Esophagus muscularis mucosa (tissue), 4 donors: ENCODE results near the gene OPTC. TPM values are rescaled to one million over a fixed set of nuclear protein-coding genes. Genes with fewer than 3 reads are reported as not detected.
"Not testable (repeated sequence)": the region's sequence is repeated elsewhere in the genome, so short reads cannot be mapped to it uniquely, and the experiment has no call there.

Experiments
- DNase-seq: peaks from one replicate; pipeline ENCODE4 v3.0.0-alpha.2; 2017; ENCODE audit errors: extremely low spot score
- H3K27ac ChIP-seq, 4 donors: fragments of 200-600 bp; sonication (generic); replicated peaks in 1 of 4; 1 replicate in 3 of 4; 2 replicates in 1 of 4; pipeline ENCODE4 v1.5.1; 2016 to 2019; ENCODE audit warnings: mild to moderate bottlenecking in 1 of 4
- H3K27me3 ChIP-seq, 4 donors: fragments of 200-600 bp; sonication (generic); one replicate each; pipeline versions ENCODE4 v1.5.1 to v1.6.0; 2016 to 2019
- H3K36me3 ChIP-seq, 4 donors: fragments of 200-600 bp; sonication (generic); one replicate each; pipeline ENCODE4 v1.5.1; 2016 to 2019
- H3K4me1 ChIP-seq, 4 donors: fragments of 200-600 bp; sonication (generic); one replicate each; pipeline ENCODE4 v1.5.1; 2016 to 2019
- H3K4me3 ChIP-seq, 4 donors: fragments of 200-600 bp; sonication (generic); 1 replicate in 2 of 4; 2 replicates in 2 of 4; pipeline ENCODE4 v1.5.1; 2016 to 2019; ENCODE audit warnings: mild to moderate bottlenecking in 4 of 4, moderate library complexity in 1 of 4
- H3K9me3 ChIP-seq, 4 donors: fragments of 200-600 bp; sonication (generic); 1 replicate in 3 of 4; 2 replicates in 1 of 4; pipeline ENCODE4 v1.5.1; 2016 to 2019
- CTCF ChIP-seq, 3 experiments: fragments of 200-600 bp in 2 of 3; fragments of 450-650 bp in 1 of 3; sonication (generic) in 2 of 3; IDR thresholded peaks; one replicate each; pipeline ENCODE4 v1.5.1; 2017 to 2019; ENCODE audit warnings: antibody characterized with exemption in 3 of 3, mild to moderate bottlenecking in 2 of 3, moderate library complexity in 1 of 3
- EP300 ChIP-seq: sonication (generic); formaldehyde crosslinking; IDR thresholded peaks from one replicate; pipeline ENCODE4 v1.6.1; 2017; ENCODE audit warnings: antibody characterized with exemption
- POLR2A ChIP-seq: fragments of 450-650 bp; IDR thresholded peaks from one replicate; pipeline ENCODE4 v1.6.1; 2017; ENCODE audit warnings: antibody characterized with exemption, moderate library complexity, mild to moderate bottlenecking, low read depth
- POLR2AphosphoS5 ChIP-seq, 2 donors: sonication (generic); formaldehyde crosslinking; IDR thresholded peaks; one replicate each; pipeline ENCODE4 v1.6.1; 2017; ENCODE audit warnings: antibody characterized with exemption in 2 of 2
- WGBS: methylation state at CpG from one replicate; pipeline ENCODE4 v1.1.5; 2018; 5-methylcytosine and 5-hydroxymethylcytosine counted together
- intact Hi-C: fragments of 100-400 bp; cut with DNase I; formaldehyde crosslinking; loops from one replicate; pipeline ENCODE4 v1.15.1; 2023
- total RNA-seq, 4 donors: library from RNA; depleted of rRNA; stranded (reverse); fragments of >200 nt; gene quantifications; one replicate each; pipeline versions ENCODE4 v1.1.0 to v1.2.1, GENCODE V29; 2016

Gene OPTC
- total RNA-seq, 4 donors from 2014 or later = not detected

GRCh38 chr1:203512848-203513584 is 19.1 kb downstream of the OPTC start:
- Histone ChIP-seq H3K27ac (peak overlapping the region; percentile 78 to 86 (median 84)), H3K4me3 (peak overlapping the region in 1 of 4 donors; percentile 6), H3K36me3 (no peaks in the 10 kb centered on the region), H3K4me1 (peaks cover 46 to 84% (median 57%) of the 10 kb centered on the region in 4 donors), H3K27me3 (no peaks in the 10 kb centered on the region), H3K9me3 (no peaks in the 10 kb centered on the region)
- 25% methylated on average over 10 of the region's 10 CpGs for WGBS
- TF ChIP-seq EP300 (no peak), POLR2AphosphoS5 (IDR thresholded peaks at IDR 0.05) (peak; percentile 87 to 88), POLR2A (no peak)
- intact Hi-C loops = no loop called here
- DNase-seq = no peak

DNA sequence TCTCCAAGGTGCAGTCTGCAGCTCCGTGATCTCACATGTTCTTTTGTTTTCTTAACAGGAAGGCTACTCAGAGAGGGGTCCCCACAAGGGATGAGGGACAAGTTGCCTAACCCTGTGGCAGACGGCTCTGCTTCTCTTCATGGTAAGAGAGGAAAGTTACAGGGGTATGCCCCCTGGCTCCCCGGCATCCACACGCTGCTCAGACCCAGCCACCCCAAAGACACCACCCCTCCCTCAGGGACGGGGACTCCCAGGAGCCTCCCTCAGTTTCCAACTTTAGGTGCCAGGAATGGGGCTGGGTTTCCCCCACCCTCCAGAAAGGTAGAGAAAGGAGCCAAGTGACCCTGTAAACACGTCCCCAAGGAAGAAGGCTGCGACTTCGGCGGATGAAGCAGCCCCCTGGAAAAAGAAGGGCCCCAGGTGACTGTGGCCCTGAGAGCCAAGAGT is 19.7 kb downstream of the OPTC start:
- Histone ChIP-seq H3K4me1 (peaks cover 40 to 81% (median 51%) of the 10 kb centered on the region in 4 donors), H3K36me3 (no peaks in the 10 kb centered on the region), H3K27ac (peak overlapping the region; percentile 78 to 86 (median 84)), H3K27me3 (no peaks in the 10 kb centered on the region), H3K9me3 (no peaks in the 10 kb centered on the region), H3K4me3 (peak overlapping the region in 3 of 4 donors; percentile 3 to 9 (median 6))
- TF ChIP-seq EP300 (no peak), CTCF (IDR thresholded peaks at IDR 0.05) (no peak), POLR2AphosphoS5 (IDR thresholded peaks at IDR 0.05) (no peak), POLR2A (no peak)
- 69% methylated on average over 8 of the region's 9 CpGs for whole genome bisulfite sequencing
- DNase-seq = no peak
- intact Hi-C loops = no loop called here

GRCh38 chr1:203516184-203516583 is 22.2 kb downstream of the OPTC start:
- 78% methylated on average over 9 of the region's 9 CpGs for WGBS

DNA sequence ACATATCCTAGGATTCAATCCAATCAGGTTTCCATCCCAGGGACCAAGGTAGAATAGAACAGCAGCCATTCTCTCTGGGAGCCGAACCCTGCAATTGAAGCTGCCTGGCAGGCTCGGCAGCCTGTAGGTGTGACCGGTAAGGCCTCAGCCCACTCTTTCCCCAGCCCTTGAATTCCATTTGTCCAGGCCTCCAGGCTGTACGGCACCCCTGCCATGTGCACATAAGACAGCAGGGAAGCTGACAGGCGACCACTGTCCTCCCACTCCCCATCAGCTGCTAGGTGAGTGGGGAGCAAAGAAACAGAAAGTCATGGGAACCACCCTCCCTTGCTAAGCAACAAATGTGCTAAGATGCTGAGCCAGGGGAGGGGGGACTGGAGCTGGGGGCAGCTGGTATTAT is 23.0 kb downstream of the OPTC start:
- H3K4me1 ChIP-seq = peaks cover 39 to 92% (median 56%) of the 10 kb centered on the region in 4 donors
- no peaks in the 10 kb centered on the region for H3K27me3 ChIP-seq
- no peaks in the 10 kb centered on the region for H3K9me3 ChIP-seq
- TF ChIP-seq EP300 (no peak), CTCF (IDR thresholded peaks at IDR 0.05) (no peak), POLR2AphosphoS5 (IDR thresholded peaks at IDR 0.05) (no peak), POLR2A (no peak)
- intact Hi-C loops = loop anchor here (5.0 kb wide), 1 partner anchor 40 kb away; no protein-coding TSS in a partner anchor
- no peaks in the 10 kb centered on the region for H3K36me3 ChIP-seq
- no peak overlapping the region for H3K27ac ChIP-seq
- DNase-seq = no peak
- H3K4me3 ChIP-seq = no peak overlapping the region
- 100% methylated on average over 2 of the region's 5 CpGs for WGBS

More at GRCh38 chr1:203516184-203516583, 22.2 kb downstream of the OPTC start:
- no peak overlapping the region for H3K27ac ChIP-seq
- no peaks in the 10 kb centered on the region for H3K36me3 ChIP-seq
- no peak overlapping the region for H3K4me3 ChIP-seq
- no peaks in the 10 kb centered on the region for H3K27me3 ChIP-seq
- H3K9me3 ChIP-seq = no peaks in the 10 kb centered on the region
- no peak for DNase-seq
- H3K4me1 ChIP-seq = peaks cover 33 to 92% (median 56%) of the 10 kb centered on the region in 4 donors
- TF ChIP-seq POLR2A (no peak), CTCF (IDR thresholded peaks at IDR 0.05) (no peak), EP300 (no peak), POLR2AphosphoS5 (IDR thresholded peaks at IDR 0.05) (no peak)
- intact Hi-C loops = loop anchor here (5.0 kb wide), 1 partner anchor 41 kb away; no protein-coding TSS in a partner anchor

DNA sequence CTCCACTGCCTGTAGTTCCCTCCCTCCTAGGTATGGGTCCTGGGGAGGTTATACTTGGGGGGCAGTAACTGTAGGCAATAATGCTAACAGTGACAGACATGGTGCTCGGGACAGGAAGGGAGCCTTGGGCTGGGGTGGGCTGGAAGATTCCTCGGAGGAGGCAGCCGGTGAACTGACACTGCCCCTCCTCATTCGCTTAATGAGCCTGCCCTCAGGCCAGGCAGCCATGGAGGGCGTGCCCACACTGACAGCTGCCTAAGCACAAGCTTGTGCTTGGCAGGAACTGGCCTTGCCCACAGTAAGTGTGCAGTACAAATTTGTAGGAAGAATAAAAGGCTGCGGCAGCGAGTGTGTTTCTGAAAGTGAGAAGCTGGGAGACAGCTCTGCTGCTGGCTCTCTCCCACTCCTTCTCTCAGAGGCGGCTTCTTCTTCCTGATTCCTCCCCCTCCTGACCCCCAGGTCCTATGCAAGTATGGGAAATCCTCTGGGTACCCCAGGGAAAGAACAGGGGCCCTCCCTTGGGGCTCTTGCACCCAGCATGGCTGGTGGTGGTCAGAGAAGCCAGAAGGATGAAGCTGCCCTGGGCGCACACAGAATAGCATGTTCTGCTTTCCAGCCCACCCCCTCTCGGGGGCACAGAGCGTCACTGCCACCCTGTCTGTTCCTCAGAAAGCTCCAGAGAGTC is 23.6 kb downstream of the OPTC start:
- Histone ChIP-seq H3K36me3 (no peaks in the 10 kb centered on the region), H3K4me1 (peaks cover 38 to 92% (median 56%) of the 10 kb centered on the region in 4 donors), H3K27ac (no peak overlapping the region), H3K27me3 (no peaks in the 10 kb centered on the region), H3K9me3 (no peaks in the 10 kb centered on the region), H3K4me3 (no peak overlapping the region)
- intact Hi-C loops = loop anchor here (5.0 kb wide), 1 partner anchor 40 kb away; no protein-coding TSS in a partner anchor
- TF ChIP-seq EP300 = no peak
- TF ChIP-seq POLR2AphosphoS5 (IDR thresholded peaks at IDR 0.05) = no peak
- TF ChIP-seq CTCF (IDR thresholded peaks at IDR 0.05) = no peak
- no peak for TF ChIP-seq POLR2A
- WGBS = 86% methylated on average over 11 of the region's 11 CpGs
- DNase-seq = no peak

DNA sequence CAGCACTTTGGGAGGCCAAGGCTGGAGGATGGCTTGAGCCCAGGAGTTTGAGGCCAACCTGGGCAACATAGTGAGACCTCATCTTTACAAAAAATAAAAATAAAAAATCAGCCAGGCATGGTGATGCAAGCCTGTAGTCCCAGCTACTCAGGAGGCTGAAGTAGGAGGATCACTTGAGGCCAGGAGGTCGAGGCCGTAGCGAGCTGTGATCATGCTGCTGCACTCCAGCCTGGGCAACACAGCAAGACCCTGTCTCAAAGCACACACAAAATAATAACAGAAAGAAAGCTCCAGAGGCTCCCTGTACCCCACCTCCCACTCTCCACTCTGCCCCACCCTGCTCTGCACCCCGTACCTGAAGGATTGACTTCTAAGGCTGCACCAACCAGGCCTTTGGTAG is 24.2 kb downstream of the OPTC start:
- 100% methylated on average over 3 of the region's 4 CpGs for WGBS
- H3K9me3 ChIP-seq, H3K27ac ChIP-seq, DNase-seq, H3K27me3 ChIP-seq, H3K36me3 ChIP-seq, H3K4me3 ChIP-seq: not testable (repeated sequence)
- intact Hi-C loops = loop anchor here (5.0 kb wide), 1 partner anchor 39 kb away; no protein-coding TSS in a partner anchor
- H3K4me1 ChIP-seq = peaks cover 32 to 92% (median 56%) of the 10 kb centered on the region in 4 donors
